GM21576 (cell line): Measurements from ENCODE around the gene ARAP2.

ENCODE experiments used
- ATAC-seq: cut with Tn5 transposase; IDR thresholded peaks from one replicate; pipeline ENCODE4 v1.9.1; 2021; ENCODE audit warnings: mild to moderate bottlenecking, moderate library complexity; ENCODE audit not compliant: unreplicated experiment

Gene ARAP2

GRCh38 chr4:36051634-36052033 is 192.7 kb downstream of the ARAP2 start:
- ATAC-seq, result no peak

DNA sequence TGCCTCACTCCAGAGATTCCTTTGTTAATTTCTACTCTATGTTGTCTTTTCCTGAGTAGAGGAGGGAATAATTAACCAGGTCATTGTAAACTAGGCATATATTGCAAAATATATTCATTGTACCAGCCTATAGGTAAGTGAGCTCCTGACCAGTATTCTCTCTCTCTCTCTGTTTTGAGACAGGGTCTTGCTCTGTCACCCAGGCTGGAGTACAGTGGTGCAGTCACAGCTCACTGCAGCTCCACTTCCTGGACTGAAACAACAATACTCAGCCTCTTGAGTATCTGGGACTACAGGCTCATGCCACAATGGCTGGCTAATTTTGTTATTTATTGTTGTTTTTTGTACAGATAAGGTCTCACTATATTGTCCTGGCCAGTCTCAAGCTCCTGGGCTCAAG is 198.3 kb downstream of the ARAP2 start:
- peak; percentile 53 for ATAC-seq

GRCh38 chr4:36043901-36044300 is 200.4 kb downstream of the ARAP2 start:
- ATAC-seq, result no peak

DNA sequence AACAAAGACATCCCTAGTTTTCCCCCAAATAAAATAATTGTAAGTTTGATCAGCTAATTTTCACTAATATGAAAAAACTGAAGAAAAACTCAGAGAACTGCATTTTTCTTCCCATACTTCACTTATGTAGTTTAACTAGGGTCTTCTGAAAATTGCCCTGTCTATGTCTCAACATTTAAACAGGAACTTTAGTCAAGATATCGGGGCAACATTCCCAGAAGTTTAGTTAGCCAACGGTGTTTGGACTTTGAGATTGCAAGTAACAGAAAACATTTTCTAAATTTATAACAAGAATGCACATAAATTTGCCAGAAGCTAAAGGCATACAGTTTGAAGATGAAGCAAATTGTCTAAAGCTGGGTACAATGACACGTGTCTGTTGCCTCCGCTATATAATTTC is 201.1 kb downstream of the ARAP2 start:
- no peak for ATAC-seq

- ATAC-seq, result no peak
Measured at GRCh38 chr4:36042122-36042970, 202.0 kb downstream of the ARAP2 start.

GRCh38 chr4:36041340-36041739 is 203.0 kb downstream of the ARAP2 start:
- ATAC-seq, result no peak

DNA sequence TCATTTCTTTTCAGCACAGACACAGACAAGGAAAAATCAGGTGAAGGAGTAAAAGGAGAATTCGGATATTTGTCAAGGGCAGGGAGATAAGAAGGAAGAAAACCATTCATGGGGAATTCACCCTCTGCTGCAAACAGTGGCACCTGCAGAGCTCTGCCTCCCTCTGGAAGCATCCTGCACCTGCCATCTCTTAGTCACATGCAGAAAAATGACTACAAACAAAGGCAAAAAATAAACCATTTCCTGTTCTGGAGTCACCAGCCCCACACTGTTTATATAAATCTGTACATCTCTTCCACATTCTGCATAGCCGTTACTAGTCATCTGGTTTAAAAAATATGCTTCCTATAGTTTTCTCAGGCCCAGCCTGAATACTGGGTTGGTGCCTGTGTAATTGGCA is 205.3 kb downstream of the ARAP2 start:
- no peak for ATAC-seq

GRCh38 chr4:36038491-36038890 is 205.8 kb downstream of the ARAP2 start:
- ATAC-seq, result no peak

- no peak for ATAC-seq
Measured at GRCh38 chr4:36037127-36037526, 207.2 kb downstream of the ARAP2 start.

- no peak for ATAC-seq
Measured at GRCh38 chr4:36029951-36030350, 214.4 kb downstream of the ARAP2 start.

DNA sequence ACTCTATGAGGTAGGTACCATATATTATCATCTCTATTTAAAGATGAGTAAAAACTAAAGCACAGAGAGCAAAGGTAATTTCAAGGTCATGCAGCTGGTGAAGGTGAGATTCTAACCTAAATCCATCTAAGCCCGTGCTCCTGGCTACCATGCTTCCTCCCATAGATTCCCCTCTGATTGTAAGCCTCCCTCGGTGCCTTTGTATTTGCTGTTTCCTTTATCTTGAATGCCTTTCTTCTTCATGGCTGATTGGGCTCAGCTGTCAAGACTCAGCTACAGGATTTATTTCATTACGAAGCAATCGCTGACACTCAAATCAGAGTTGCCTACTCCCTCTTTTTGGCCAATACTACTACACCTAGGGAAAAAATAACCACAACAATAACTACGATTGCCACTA is 217.1 kb downstream of the ARAP2 start:
- no peak for ATAC-seq

DNA sequence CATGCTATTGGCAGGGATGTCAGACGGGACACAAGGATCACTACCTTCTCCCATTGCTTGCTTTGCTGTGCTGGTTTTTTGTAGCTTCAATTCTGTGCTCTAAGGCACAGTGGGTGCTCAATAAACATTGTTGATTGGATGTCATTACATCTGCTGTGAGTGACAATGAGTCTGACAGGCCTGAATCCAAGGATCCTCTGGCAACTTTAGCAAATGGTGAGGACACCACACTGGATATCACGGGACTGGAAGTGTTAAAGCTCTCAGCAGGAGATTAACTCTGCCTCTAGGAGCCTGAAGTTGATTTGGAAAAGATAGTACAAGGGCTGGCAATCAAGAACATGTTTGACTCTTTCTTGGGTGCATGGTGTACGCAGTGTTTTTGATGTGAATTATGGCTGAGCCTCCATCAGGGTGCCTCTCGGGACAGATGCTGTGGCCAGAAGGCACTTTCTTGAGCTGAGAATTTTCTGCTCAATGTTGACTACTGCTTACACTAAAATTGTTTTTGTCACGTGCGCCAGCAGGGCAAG is 217.9 kb downstream of the ARAP2 start:
- no peak for ATAC-seq

DNA sequence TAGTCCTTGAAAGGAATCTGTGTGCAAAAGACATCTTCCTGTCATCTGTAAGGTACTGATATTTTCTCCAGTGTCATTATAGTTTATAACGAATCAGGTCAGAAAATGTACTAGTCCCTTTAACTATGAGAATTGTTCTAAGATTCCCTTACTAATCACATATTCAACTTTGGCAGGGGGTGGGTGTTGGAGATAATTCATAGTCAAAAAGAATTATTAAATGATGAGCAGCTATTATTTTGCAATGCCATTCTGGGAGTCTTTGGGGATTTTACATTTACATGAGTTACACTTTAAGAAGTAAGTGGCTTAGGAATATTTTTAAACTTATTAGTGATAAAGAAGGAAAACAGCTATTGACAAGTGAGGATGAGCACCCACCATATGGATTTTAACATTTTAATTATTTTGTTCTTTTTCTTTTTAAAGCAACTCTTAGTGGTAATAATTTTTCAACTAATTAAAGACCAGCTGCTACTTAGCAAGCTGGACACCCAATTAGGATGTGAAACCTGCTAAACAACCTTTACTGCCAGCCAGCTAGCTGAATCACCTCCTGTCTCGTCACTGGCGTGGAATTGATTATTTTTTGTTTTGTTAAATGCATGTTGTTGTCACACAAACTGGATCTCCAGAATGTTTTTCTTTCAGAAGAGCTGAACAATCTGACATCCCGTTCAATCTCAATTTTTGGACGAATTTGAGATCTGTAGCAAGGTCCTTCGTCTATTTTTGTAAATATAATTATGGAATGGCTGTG is 219.2 kb downstream of the ARAP2 start:
- ATAC-seq, result no peak

GRCh38 chr4:36020351-36020750 is 224.0 kb downstream of the ARAP2 start:
- no peak for ATAC-seq
